Stimulated activated CD4-positive, alpha-beta T cell treated with anti-CD3 and anti-CD28 coated beads, TNF-alpha, amount 100 ng/mL, for 48 hours (primary cell): Measurements from ENCODE around the gene YEATS2.
A peak's percentile ranks its signal among the peaks of the same experiment; 100 is the strongest.
"Not testable (repeated sequence)": the region's sequence is repeated elsewhere in the genome, so short reads cannot be mapped to it uniquely, and the experiment has no call there.

Source experiments
- DNase-seq, 3 donors: peaks; one replicate each; pipeline ENCODE4 v3.0.0-alpha.2; 2020; ENCODE audit warnings: low read depth in 3 of 3

YEATS2 gene

DNA sequence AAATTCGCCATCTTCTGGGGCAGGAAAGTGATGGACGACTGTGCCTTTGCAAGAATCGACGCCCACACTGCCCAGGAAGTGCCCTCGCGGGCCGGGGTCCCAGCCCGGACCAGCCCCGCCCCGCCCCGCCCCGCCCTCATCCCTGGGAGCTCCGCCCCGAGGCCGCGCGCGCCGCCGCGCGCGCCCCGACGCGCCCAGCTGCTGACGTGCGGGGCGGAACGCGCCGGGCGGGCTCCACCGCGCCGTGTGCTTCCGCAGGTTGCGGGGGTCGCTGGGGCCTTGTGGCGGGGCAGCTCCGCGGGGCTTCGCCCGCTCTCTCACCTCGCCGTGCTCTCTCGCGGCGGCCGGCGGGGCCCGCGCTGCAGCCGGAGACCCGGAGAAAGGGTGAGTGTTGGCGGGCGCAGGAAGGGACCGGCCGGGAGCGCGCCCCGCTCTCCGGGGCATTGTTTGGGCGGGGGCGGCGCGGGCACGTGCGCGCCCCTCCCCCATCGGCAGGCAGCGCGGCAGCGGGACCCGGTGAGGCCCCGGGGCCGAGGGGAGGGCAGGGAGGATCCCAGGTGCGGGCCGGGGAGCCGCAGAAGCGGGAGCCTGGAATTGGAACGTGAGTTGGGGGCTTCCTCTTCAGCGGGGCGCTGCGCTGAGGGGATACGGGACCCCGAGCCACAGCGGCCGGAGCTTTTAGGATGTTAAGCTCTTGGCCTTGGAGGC is at the start of gene YEATS2:
Gene YEATS2 (plus strand): TSS at position 188 of the 708 bp plus-strand sequence. CDS start 17,366 bp downstream, outside the sequence.
- peak; percentile 70 to 79 (median 73) for DNase-seq

DNA sequence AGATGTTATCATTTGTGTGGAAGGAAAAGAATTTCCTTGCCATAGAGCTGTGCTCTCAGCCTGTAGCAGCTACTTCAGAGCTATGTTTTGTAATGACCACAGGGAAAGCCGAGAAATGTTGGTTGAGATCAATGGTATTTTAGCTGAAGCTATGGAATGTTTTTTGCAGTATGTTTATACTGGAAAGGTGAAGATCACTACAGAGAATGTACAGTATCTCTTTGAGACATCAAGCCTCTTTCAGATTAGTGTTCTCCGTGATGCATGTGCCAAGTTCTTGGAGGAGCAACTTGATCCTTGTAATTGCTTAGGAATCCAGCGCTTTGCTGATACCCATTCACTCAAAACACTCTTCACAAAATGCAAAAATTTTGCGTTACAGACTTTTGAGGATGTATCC is 47.0 kb upstream of the YEATS2 start:
- DNase-seq: no peak

- no peak for DNase-seq
These were observed 44.2 kb upstream of the YEATS2 start for GRCh38 chr3:183653209-183654064.

- DNase-seq: no peak
These were observed 42.9 kb upstream of the YEATS2 start for GRCh38 chr3:183654727-183655126.

DNA sequence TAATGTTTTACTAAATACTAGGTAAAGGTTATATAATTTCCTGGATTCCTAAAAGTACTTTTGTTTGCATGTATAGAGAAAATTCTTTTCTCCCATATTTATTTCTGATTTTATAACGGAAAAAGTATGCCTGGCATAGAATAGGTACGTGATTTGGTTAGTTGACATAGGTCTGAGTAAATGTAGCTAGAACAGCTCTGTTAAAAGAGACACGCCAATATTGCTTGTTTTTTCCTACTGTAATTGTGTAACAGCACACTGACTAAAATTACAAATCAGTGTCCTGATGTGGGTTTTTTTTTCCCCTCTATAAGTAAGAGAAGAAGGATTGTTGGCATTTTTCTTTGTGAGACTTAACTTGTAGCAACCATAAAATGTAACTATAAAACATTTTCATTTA is 35.5 kb upstream of the YEATS2 start:
- DNase-seq: no peak

GRCh38 chr3:183664913-183665381 is 32.6 kb upstream of the YEATS2 start:
- no peak for DNase-seq

GRCh38 chr3:183680061-183680460 is 17.5 kb upstream of the YEATS2 start:
- DNase-seq: no peak

- no peak for DNase-seq
These were observed 9.9 kb upstream of the YEATS2 start for GRCh38 chr3:183687705-183688104.

DNA sequence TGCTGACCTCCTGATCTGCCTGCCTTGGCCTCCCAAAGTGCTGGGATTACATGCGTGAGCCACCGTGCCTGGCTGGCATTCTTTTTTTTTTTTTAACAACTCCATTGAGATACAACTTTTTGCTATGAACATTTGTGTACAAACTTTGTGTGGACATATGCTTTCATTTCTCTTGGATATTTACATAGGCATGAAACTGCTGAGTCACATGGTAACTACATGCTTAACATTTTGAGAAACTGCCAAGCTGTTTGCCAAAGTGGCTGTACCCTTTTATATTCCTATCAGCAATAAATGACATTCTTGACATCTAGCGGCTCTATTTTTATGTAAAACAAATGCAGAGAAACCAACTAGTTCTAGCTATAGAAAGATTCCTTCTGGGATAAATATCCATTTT is 8.7 kb upstream of the YEATS2 start:
- DNase-seq: no peak

- not testable (repeated sequence) for DNase-seq
These were observed 8.0 kb upstream of the YEATS2 start for GRCh38 chr3:183689621-183690020.

DNA sequence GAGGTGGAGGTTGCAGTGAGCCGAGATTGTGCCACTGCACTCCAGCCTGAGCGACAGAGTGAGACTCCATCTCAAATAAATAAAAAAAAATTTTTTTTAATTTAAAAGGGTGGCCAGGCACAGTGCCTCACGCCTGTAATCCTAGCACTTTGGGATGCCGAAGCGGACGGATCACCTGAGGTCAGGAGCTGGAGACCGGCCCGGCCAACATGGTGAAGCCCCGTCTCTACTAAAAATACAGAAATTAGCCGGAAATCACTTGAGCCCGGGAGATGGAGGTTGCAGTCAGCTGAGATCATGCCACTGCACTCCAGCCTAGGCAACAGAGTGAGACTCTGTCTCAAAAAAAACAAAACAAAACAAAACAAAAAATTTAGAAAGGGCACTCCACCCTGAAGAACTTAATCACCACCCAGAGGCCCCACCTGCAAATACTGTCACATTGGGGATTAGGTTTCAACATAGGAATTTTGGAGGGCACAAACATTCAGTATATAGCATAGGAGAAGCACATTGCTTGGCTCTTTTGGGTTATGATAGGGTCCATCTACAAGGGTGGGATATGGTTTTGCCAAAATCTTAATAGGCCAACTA is 7.1 kb upstream of the YEATS2 start:
- no peak for DNase-seq

DNA sequence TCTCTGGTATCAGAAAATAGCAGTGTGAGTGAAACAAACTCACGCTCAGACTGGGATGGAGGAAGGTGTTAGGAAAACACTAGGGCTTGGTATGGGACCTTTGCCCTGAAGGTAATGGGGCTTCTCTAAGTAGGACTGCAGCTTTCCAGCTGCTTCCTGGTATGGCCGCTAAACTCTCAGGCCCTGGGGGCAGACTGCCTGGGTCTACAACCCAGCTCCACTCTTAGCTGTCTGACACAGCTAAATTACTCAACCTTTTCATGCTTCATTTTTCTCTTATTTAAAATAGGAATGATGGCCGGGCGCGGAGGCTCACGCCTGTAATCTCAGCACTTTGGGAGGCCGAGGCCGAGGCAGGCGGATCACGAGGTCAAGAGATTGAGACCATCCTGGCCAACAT is 5.2 kb upstream of the YEATS2 start:
- DNase-seq: no peak

- DNase-seq: no peak
These were observed 1.8 kb upstream of the YEATS2 start for GRCh38 chr3:183695569-183696364.

DNA sequence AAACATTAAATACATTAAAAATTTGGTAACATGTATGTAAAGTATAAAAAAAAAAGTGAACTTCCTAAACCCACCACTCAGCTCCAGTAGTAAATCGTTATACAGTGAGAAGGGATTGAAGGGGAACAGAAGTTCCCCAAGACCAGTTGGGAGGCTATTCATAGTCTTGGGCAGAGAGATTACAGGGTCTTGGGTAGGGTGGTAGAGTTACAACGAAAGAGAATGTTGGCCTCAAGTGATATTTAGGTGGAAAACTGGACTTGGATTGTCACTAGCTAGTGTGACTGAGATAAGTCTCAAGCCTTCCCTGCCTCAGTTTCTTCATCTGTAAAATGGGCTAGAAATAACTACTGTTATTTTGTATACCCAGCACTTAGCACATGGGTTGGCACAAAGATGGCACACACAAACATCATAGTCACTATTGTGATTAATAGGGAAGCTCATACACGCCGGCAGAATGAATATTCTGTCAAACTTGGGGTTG is 431 bp upstream of the YEATS2 start:
- DNase-seq: no peak

DNA sequence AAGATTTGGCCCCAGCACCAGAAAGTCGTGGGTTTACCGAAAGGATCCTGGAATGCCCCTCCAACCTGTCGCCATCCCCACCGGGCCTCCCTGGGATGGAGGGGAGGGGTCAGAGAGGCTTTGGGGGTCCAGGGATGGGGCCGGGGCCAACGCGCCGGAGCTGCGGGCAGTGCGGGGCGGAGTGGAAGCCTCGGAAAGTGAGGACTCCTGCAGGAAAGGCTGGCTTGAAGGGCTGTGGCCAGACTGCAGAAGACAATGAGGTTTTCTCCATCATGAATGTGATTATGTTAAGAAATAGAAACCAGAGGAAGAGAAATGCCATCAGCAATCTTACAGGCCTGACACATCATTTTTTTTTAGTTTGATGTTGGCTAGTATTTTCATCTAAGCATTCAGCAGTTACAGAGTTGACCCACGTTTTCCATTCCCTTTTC is 738 bp downstream of the YEATS2 start:
- DNase-seq: peak in 2 of 3 donors; percentile 3 to 9

- DNase-seq: no peak
These were observed 1.2 kb downstream of the YEATS2 start for GRCh38 chr3:183698756-183699155.

DNA sequence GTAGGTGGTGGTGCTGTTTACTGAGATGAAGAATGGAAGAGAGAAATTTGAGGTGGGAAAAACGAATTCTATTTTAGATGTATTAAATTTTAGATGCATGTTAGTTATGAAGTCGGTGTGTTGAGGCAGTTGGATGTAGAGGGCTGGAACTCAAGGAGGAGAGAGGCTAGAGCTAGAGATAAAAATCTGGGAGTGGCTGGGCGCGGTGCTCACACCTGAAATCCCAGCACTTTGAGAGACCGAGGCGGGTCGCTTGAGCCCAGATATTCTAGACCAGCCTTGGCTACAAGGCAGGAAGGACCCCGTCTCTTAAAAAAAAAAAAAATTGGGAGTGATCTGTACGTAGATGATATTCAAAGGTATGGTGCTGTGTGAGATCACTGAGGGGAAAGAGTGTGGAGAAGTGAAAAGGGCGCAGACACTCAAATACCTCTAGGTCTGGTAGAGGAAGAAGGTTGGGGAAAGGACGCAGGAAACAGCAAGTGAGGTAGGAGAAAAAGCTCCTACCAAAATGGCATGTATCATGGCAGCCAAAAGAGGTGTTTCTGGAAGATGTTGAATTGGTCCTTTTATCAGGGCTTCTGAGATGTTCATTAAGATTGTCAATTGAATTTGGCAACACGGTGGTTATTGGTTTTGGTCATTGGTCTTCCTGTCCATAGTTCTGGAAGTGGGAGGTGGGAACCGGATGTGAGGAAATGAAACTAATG is 1.8 kb downstream of the YEATS2 start:
- no peak for DNase-seq

- no peak for DNase-seq
These were observed 4.1 kb downstream of the YEATS2 start for GRCh38 chr3:183701744-183702143.

DNA sequence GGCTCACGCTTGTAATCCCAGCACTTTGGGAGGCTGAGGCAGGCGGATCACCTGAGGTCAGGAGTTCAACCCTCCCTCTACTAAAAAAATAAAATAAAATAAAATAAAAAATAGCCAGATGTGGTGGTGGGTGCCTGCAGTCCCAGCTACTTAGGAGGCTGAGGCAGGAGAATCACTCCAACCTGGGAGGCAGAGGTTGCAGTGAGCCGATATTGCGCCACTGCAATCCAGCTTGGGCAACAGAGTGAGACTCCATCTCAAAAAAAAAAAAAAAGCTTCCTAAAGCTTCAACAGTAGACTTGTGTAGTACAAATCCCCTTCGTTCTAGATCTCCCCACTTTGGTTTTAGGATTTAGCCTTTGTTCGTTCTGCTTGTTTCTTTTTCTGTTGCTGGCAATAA is 6.3 kb downstream of the YEATS2 start:
- DNase-seq: not testable (repeated sequence)

- no peak for DNase-seq
These were observed 12.6 kb downstream of the YEATS2 start for GRCh38 chr3:183710231-183710630.

- no peak for DNase-seq
These were observed 13.9 kb downstream of the YEATS2 start for GRCh38 chr3:183711516-183711915.
